CD4-positive, alpha-beta T cell treated with Interleukin-12 subunit alpha and Interleukin-12 subunit beta, for 1 hour (primary cell): Measurements from ENCODE around the gene DNASE1L2.
"Not testable (repeated sequence)": the region's sequence is repeated elsewhere in the genome, so short reads cannot be mapped to it uniquely, and the experiment has no call there.

Source experiments
- DNase-seq: peaks from one replicate; pipeline ENCODE4 v3.0.0-alpha.2; 2020

DNASE1L2 gene

GRCh38 chr16:2226245-2226793, 9.9 kb upstream of the DNASE1L2 start:
- DNase-seq, result no peak

GRCh38 chr16:2226918-2227317, 9.3 kb upstream of the DNASE1L2 start:
- no peak for DNase-seq

GRCh38 chr16:2228161-2228824, 8.0 kb upstream of the DNASE1L2 start:
- no peak for DNase-seq

- DNase-seq, result no peak
These were observed 7.2 kb upstream of the DNASE1L2 start for GRCh38 chr16:2229091-2229490.

GRCh38 chr16:2229632-2230250, 6.5 kb upstream of the DNASE1L2 start:
- DNase-seq, result no peak

- no peak for DNase-seq
These were observed 5.9 kb upstream of the DNASE1L2 start for GRCh38 chr16:2230376-2230775.

- DNase-seq, result no peak
These were observed 5.0 kb upstream of the DNASE1L2 start for GRCh38 chr16:2231016-2231931.

- DNase-seq, result no peak
These were observed 3.9 kb upstream of the DNASE1L2 start for GRCh38 chr16:2232094-2232990.

GRCh38 chr16:2233046-2233775, 3.0 kb upstream of the DNASE1L2 start:
- DNase-seq, result no peak

- no peak for DNase-seq
These were observed 2.1 kb upstream of the DNASE1L2 start for GRCh38 chr16:2233872-2234812.

GRCh38 chr16:2234813-2235170, 1.5 kb upstream of the DNASE1L2 start:
- no peak for DNase-seq

GRCh38 chr16:2235234-2235651, 1.0 kb upstream of the DNASE1L2 start:
- no peak for DNase-seq

- no peak for DNase-seq
These were observed 428 bp upstream of the DNASE1L2 start for GRCh38 chr16:2235695-2236336.

- DNase-seq, result no peak
These were observed 848 bp downstream of the DNASE1L2 start for GRCh38 chr16:2237102-2237482.

GRCh38 chr16:2237493-2238149, 1.4 kb downstream of the DNASE1L2 start:
- DNase-seq, result no peak

- DNase-seq, result no peak
These were observed 2.0 kb downstream of the DNASE1L2 start for GRCh38 chr16:2238150-2238837.

GRCh38 chr16:2238838-2239675, 2.8 kb downstream of the DNASE1L2 start:
- DNase-seq, result no peak

GRCh38 chr16:2240331-2240730, 4.1 kb downstream of the DNASE1L2 start:
- not testable (repeated sequence) for DNase-seq
